GM23338 (cell line): ENCODE data around the gene FUCA1. TPM values are rescaled to one million over a fixed set of nuclear protein-coding genes. Genes with fewer than 3 reads are reported as not detected.

ENCODE experiments used
- ATAC-seq: fragments of 200-7000 bp; cut with Tn5 transposase; 3 replicates; pipeline ENCODE4 v1.9.1; 2020
- DNase-seq: peaks from one replicate; pipeline ENCODE4 v3.0.0-alpha.2; 2015; ENCODE audit warnings: low spot score
- H2AFZ ChIP-seq: fragments of 200-600 bp; sonication (generic); 2 replicates; pipeline ENCODE4 v1.8.0; 2016; ENCODE audit warnings: antibody characterized with exemption, mild to moderate bottlenecking, moderate library complexity
- H3F3A ChIP-seq: fragments of 200-600 bp; sonication (generic); replicated peaks from 2 replicates; pipeline ENCODE4 v1.8.0; 2017; ENCODE audit warnings: antibody characterized with exemption, mixed run types, low read depth
- H3K27ac ChIP-seq: fragments of 200-600 bp; sonication (generic); 2 replicates; pipeline ENCODE4 v1.6.1; 2016; ENCODE audit warnings: low read depth
- H3K27me3 ChIP-seq: fragments of 200-600 bp; sonication (generic); 2 replicates; pipeline ENCODE4 v1.8.0; 2016; ENCODE audit warnings: mild to moderate bottlenecking, mixed run types, moderate library complexity; ENCODE audit not compliant: insufficient read depth
- H3K36me3 ChIP-seq: fragments of 200-600 bp; sonication (generic); 2 replicates; pipeline ENCODE4 v1.8.0; 2016; ENCODE audit warnings: mild to moderate bottlenecking; ENCODE audit not compliant: insufficient read depth
- H3K4me1 ChIP-seq: fragments of 200-600 bp; sonication (generic); 2 replicates; pipeline ENCODE4 v1.8.0; 2016; ENCODE audit warnings: mild to moderate bottlenecking, moderate library complexity; ENCODE audit not compliant: insufficient read depth
- H3K4me2 ChIP-seq: fragments of 200-600 bp; sonication (generic); 2 replicates; pipeline ENCODE4 v1.7.1; 2017; ENCODE audit warnings: mixed run types
- H3K4me3 ChIP-seq: fragments of 200-600 bp; sonication (generic); 2 replicates; pipeline ENCODE4 v1.6.1; 2016; ENCODE audit warnings: mixed run types
- H3K79me2 ChIP-seq: fragments of 200-600 bp; sonication (generic); replicated peaks from 2 replicates; pipeline ENCODE4 v1.8.0; 2017; ENCODE audit warnings: mild to moderate bottlenecking; ENCODE audit not compliant: insufficient read depth
- H3K9me2 ChIP-seq: fragments of 200-600 bp; sonication (generic); 2 replicates; pipeline ENCODE4 v1.8.0; 2017; ENCODE audit not compliant: insufficient read depth
- H4K20me1 ChIP-seq: fragments of 200-600 bp; sonication (generic); replicated peaks from 2 replicates; pipeline ENCODE4 v1.8.0; 2017; ENCODE audit warnings: mild to moderate bottlenecking; ENCODE audit not compliant: insufficient read depth
- H3K27ac Mint-ChIP-seq: 2 replicates; pipeline ENCODE4 v1.8.0; 2020; ENCODE audit warnings: inconsistent platforms, mild to moderate bottlenecking, moderate library complexity, mixed read lengths
- H3K27me3 Mint-ChIP-seq: 3 replicates; pipeline ENCODE4 v1.8.0; 2022; ENCODE audit warnings: low read depth, mild to moderate bottlenecking, moderate library complexity, mixed read lengths, inconsistent platforms; ENCODE audit not compliant: insufficient read depth, poor library complexity
- H3K36me3 Mint-ChIP-seq: 3 replicates; pipeline ENCODE4 v1.8.0; 2021; ENCODE audit warnings: low read depth, mild to moderate bottlenecking, inconsistent platforms, moderate library complexity, mixed read lengths
- H3K4me1 Mint-ChIP-seq: 3 replicates; pipeline ENCODE4 v1.8.0; 2020; ENCODE audit warnings: mild to moderate bottlenecking, inconsistent platforms, mixed read lengths
- H3K4me3 Mint-ChIP-seq: 3 replicates; pipeline ENCODE4 v1.8.0; 2021; ENCODE audit warnings: moderate library complexity, mild to moderate bottlenecking, inconsistent platforms, mixed read lengths
- H3K9me3 Mint-ChIP-seq: 3 replicates; pipeline ENCODE4 v1.8.0; 2020; ENCODE audit warnings: moderate library complexity, mild to moderate bottlenecking, inconsistent platforms, mixed read lengths
- CREB1 ChIP-seq: fragments of 250-450 bp; sonication (Bioruptor Pico); IDR thresholded peaks from 2 replicates; pipeline ENCODE4 v1.5.0; 2020; ENCODE audit warnings: low read depth, mild to moderate bottlenecking, moderate library complexity
- ETS1 ChIP-seq: IDR thresholded peaks from 2 replicates; pipeline ENCODE4 v1.6.1; 2016; ENCODE audit warnings: antibody characterized with exemption
- EZH2 ChIP-seq: fragments of 200-600 bp; sonication (generic); IDR thresholded peaks from one replicate; pipeline ENCODE4 v1.8.0; 2017; ENCODE audit warnings: antibody characterized with exemption, mild to moderate bottlenecking, low read depth; ENCODE audit not compliant: unreplicated experiment
- EZH2phosphoT487 ChIP-seq: fragments of 200-600 bp; sonication (generic); IDR thresholded peaks from one replicate; pipeline ENCODE4 v1.8.1; 2018; ENCODE audit warnings: antibody characterized with exemption; ENCODE audit not compliant: unreplicated experiment
- ZNF114 ChIP-seq: fragments of 250-450 bp; sonication (Bioruptor Pico); IDR thresholded peaks from 2 replicates; pipeline ENCODE4 v1.5.0; 2020; ENCODE audit warnings: mild to moderate bottlenecking, moderate library complexity
- ZNF331 ChIP-seq: fragments of 250-450 bp; sonication (Bioruptor Pico); IDR thresholded peaks from 2 replicates; pipeline ENCODE4 v1.5.0; 2020; ENCODE audit warnings: low read depth, mild to moderate bottlenecking, moderate library complexity
- ZNF462 ChIP-seq: fragments of 250-450 bp; sonication (Bioruptor Pico); IDR thresholded peaks from 2 replicates; pipeline ENCODE4 v1.5.0; 2020; ENCODE audit warnings: mild to moderate bottlenecking, moderate library complexity
- polyA plus RNA-seq: library from polyadenylated mRNA; unstranded; fragments of >200 nt; fragmentation: Nextera tagmentation; extraction: Ambion mirVana; gene quantifications from 2 replicates; pipeline ENCODE4 v1.2.1, GENCODE V29; 2016
- total RNA-seq: library from RNA; depleted of rRNA; stranded (reverse); fragments of >200 nt; shearing (Covaris generic); gene quantifications from 2 replicates; pipeline ENCODE4 v1.2.3, GENCODE V29; 2014

Gene FUCA1
- total and polyA plus RNA-seq, 2 experiments from 2014 or later: 4.4 to 8.5 TPM

GRCh38 chr1:23807453-23807852 is 60.6 kb downstream of the FUCA1 start (continued):
- no peak for TF ChIP-seq ZNF462 (CRISPR knock-in tag)
- no peak for TF ChIP-seq ZNF331 (CRISPR knock-in tag)
- no peak for TF ChIP-seq EZH2
- TF ChIP-seq ZNF114 (CRISPR knock-in tag): no peak
- TF ChIP-seq CREB1 (CRISPR knock-in tag): no peak

- DNase-seq (no peak), ATAC-seq (no peak)
- H3K36me3 ChIP-seq: no peaks in the 10 kb centered on the region
- H3K36me3 Mint-ChIP-seq: no peaks in the 10 kb centered on the region
- H3K4me3 ChIP-seq: no peak overlapping the region
- no peaks in the 10 kb centered on the region for H3K9me2 ChIP-seq
- H3F3A ChIP-seq: 0 out of 2 replicates have a peak, but pooled peaks cover 4% of the 10 kb centered on the region
- H3K4me1 ChIP-seq: 0 out of 2 replicates have a peak, but pooled peaks cover 3% of the 10 kb centered on the region
- H3K9me3 Mint-ChIP-seq: no peaks in the 10 kb centered on the region; the same call in 2 of the 3 replicates
- H2AFZ ChIP-seq: no peak overlapping the region
- no peak overlapping the region for H3K4me2 ChIP-seq
- peaks cover 13% of the 10 kb centered on the region for H3K27me3 Mint-ChIP-seq
- H3K27me3 ChIP-seq: peaks cover 14% of the 10 kb centered on the region
- no peaks in the 10 kb centered on the region for H3K79me2 ChIP-seq
- peaks cover 9% of the 10 kb centered on the region; the same call in 2 of the 3 replicates for H3K4me1 Mint-ChIP-seq
- H3K27ac ChIP-seq: no peak overlapping the region
- no peak overlapping the region for H3K27ac Mint-ChIP-seq
- no peaks in the 10 kb centered on the region for H4K20me1 ChIP-seq
- no peak overlapping the region for H3K4me3 Mint-ChIP-seq
- TF ChIP-seq EZH2phosphoT487 (no peak), ZNF462 (CRISPR knock-in tag) (no peak), ETS1 (no peak)
These were observed 61.8 kb downstream of the FUCA1 start for GRCh38 chr1:23806280-23806679.
